Testis (tissue), 3 donors: Measurements from ENCODE around the gene SYK. TPM values are rescaled to one million over a fixed set of nuclear protein-coding genes. Genes with fewer than 3 reads are reported as not detected.

Experiments
- DNase-seq: peaks from one replicate; pipeline ENCODE4 v3.0.0-alpha.2; 2019
- H3K27ac ChIP-seq, 2 donors: fragments of 200-600 bp; sonication (generic); one replicate each; pipeline ENCODE4 v1.5.1; 2019
- H3K27me3 ChIP-seq: fragments of 200-600 bp; sonication (generic); one replicate; pipeline ENCODE4 v1.5.1; 2019
- H3K36me3 ChIP-seq: fragments of 200-600 bp; sonication (generic); one replicate; pipeline ENCODE4 v1.5.1; 2017; ENCODE audit warnings: low read depth; ENCODE audit errors: missing control alignments
- H3K4me1 ChIP-seq: fragments of 200-600 bp; sonication (generic); one replicate; pipeline ENCODE4 v1.5.1; 2019
- H3K4me3 ChIP-seq, 2 donors: fragments of 200-600 bp; sonication (generic); one replicate each; pipeline ENCODE4 v1.5.1; 2017 to 2019
- H3K9me3 ChIP-seq: fragments of 200-600 bp; sonication (generic); one replicate; pipeline ENCODE4 v1.5.1; 2017
- POLR2A ChIP-seq: fragments of 450-650 bp; IDR thresholded peaks from one replicate; pipeline ENCODE4 v1.6.1; 2017; ENCODE audit warnings: antibody characterized with exemption, mild to moderate bottlenecking, moderate library complexity
- WGBS, 2 donors: methylation state at CpG; one replicate each; pipeline ENCODE4 v1.1.5; 2018; 5-methylcytosine and 5-hydroxymethylcytosine counted together
- intact Hi-C: fragments of 100-400 bp; cut with DNase I; formaldehyde crosslinking; loops from one replicate; pipeline ENCODE4 v1.15.1; 2023; ENCODE audit warnings: low total_unique reads
- polyA plus RNA-seq: library from polyadenylated mRNA; stranded (reverse); fragments of 350-450 nt; fragmentation: Illumina TruSeq; extraction: RNeasy Lipid Tissue Mini Kit (QIAGEN cat#74804); gene quantifications from one replicate; pipeline ENCODE4 v1.2.3, GENCODE V29; 2014; ENCODE audit warnings: low read depth, low replicate concordance; ENCODE audit not compliant: insufficient read depth
- total RNA-seq, 2 donors: library from RNA; depleted of rRNA; stranded (reverse); fragments of >200 nt; gene quantifications; one replicate each; pipeline ENCODE4 v1.2.3, GENCODE V29; 2016
- TF ChIP-seq, protein P1 (sequence below), 3 experiments: fragments of 450-650 bp in 2 of 3; fragments of 200-600 bp in 1 of 3; sonication (generic) in 1 of 3; IDR thresholded peaks; one replicate each; pipeline ENCODE4 v1.5.1; 2016 to 2019; ENCODE audit warnings: antibody characterized with exemption in 3 of 3, mild to moderate bottlenecking in 2 of 3, moderate library complexity in 1 of 3

SYK gene
- total and polyA plus RNA-seq, 3 donors from 2014 or later: 22.0 to 51.1 (median 30.8) TPM

- no peaks in the 10 kb centered on the region for H3K27me3 ChIP-seq
- no peaks in the 10 kb centered on the region for H3K36me3 ChIP-seq
- no peaks in the 10 kb centered on the region for H3K4me1 ChIP-seq
- H3K9me3 ChIP-seq: no peaks in the 10 kb centered on the region
- no peak for DNase-seq
- TF ChIP-seq, protein P1, sequence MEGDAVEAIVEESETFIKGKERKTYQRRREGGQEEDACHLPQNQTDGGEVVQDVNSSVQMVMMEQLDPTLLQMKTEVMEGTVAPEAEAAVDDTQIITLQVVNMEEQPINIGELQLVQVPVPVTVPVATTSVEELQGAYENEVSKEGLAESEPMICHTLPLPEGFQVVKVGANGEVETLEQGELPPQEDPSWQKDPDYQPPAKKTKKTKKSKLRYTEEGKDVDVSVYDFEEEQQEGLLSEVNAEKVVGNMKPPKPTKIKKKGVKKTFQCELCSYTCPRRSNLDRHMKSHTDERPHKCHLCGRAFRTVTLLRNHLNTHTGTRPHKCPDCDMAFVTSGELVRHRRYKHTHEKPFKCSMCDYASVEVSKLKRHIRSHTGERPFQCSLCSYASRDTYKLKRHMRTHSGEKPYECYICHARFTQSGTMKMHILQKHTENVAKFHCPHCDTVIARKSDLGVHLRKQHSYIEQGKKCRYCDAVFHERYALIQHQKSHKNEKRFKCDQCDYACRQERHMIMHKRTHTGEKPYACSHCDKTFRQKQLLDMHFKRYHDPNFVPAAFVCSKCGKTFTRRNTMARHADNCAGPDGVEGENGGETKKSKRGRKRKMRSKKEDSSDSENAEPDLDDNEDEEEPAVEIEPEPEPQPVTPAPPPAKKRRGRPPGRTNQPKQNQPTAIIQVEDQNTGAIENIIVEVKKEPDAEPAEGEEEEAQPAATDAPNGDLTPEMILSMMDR (IDR thresholded peaks at IDR 0.05): no peak
- no peak for TF ChIP-seq POLR2A
- H3K27ac ChIP-seq: no peak overlapping the region
- WGBS, 2 donors: 88 to 92% methylated on average over 3 of the region's 3 CpGs
- H3K4me3 ChIP-seq: no peak overlapping the region
- intact Hi-C loops: no loop called here
Observed at GRCh38 chr9:90795084-90795483, 6.5 kb upstream of the SYK start.

DNA sequence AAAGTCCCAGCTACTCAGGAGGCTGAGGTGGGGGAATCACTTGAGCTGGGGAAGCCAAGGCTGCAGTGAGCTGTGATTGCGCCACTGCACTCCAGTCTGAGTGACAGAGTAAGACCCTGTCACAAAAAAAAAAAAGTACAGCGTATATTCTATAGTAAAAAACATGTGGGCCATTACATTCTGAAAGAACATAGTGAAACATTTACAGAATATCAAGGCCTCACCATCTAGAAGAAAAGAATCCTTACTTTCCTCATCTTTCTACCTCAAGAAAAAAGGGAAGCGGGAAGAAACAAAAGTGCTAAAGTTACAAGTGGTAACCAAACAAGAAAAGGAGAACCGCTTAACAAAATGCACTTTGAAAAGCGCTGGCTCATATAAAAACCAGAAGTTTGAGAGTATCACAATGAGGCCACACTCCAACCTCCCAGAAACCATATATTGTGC is 5.7 kb upstream of the SYK start:
- Histone ChIP-seq H3K36me3 (no peaks in the 10 kb centered on the region), H3K9me3 (no peaks in the 10 kb centered on the region), H3K4me3 (no peak overlapping the region), H3K27ac (no peak overlapping the region), H3K27me3 (no peaks in the 10 kb centered on the region), H3K4me1 (no peaks in the 10 kb centered on the region)
- DNase-seq: no peak
- 80 to 95% methylated on average over 5 of the region's 5 CpGs for WGBS, 2 donors
- intact Hi-C loops: no loop called here
- no peak for TF ChIP-seq POLR2A
- TF ChIP-seq, protein P1 (IDR thresholded peaks at IDR 0.05): no peak

DNA sequence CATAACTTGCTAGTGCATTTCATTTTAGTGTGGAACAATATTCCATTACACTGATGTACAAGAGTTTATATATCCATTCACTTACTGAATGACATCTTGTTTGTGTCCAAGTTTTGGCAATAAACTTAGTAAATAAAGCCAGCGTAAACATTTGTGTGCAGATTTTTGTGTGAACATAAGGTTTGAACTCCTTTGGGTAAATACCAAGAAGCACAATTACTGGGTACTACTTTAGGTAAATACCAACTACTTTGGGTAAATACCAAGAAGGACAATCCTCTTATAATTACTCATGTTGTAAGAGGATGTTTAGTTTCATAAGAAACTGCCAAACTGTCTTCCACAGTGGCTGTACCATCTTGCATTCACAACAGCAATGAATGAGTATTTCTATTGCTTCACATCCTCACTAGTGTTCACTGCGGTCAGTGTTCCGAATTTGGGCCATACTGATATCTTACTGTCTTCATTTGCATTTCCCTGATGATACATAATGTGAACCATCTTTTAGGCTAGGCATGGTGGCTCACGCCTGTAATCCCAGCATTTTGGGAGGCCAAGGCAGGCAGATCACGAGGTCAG is 2.3 kb upstream of the SYK start:
- no peak for DNase-seq
- Histone ChIP-seq H3K4me1 (no peaks in the 10 kb centered on the region), H3K9me3 (no peaks in the 10 kb centered on the region), H3K27me3 (no peaks in the 10 kb centered on the region), H3K4me3 (no peak overlapping the region), H3K27ac (no peak overlapping the region), H3K36me3 (no peaks in the 10 kb centered on the region)
- intact Hi-C loops: no loop called here
- TF ChIP-seq, protein P1 (IDR thresholded peaks at IDR 0.05): no peak
- TF ChIP-seq POLR2A: no peak
- WGBS, 2 donors: 47 to 82% methylated on average over 5 of the region's 5 CpGs

DNA sequence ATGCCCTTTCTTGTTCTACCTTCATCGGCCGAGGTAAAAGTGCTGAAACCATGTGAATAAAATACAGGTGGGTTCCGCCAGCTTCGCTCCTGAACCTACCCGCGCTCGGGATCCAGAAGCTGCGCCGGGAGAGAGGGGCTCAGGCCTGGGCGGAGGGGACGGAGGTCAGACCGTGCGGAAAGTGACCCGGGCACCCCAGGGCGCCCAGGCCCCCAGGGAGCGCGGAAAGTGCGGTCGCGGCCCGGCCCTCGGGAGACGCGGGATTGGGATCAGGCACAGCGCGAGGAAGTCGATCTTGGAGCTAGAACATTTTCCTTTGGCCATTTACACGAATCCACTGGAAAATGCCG is 329 bp downstream of the SYK start:
- Histone ChIP-seq H3K9me3 (no peaks in the 10 kb centered on the region), H3K4me1 (peaks cover 9% of the 10 kb centered on the region), H3K36me3 (no peaks in the 10 kb centered on the region), H3K4me3 (peak overlapping the region; percentile 55 to 70), H3K27ac (peak overlapping the region; percentile 86), H3K27me3 (no peaks in the 10 kb centered on the region)
- TF ChIP-seq POLR2A: no peak
- TF ChIP-seq, protein P1 (IDR thresholded peaks at IDR 0.05): no peak
- 6 to 7% methylated on average over 28 to 29 of the region's 29 CpGs for WGBS, 2 donors
- intact Hi-C loops: no loop called here
- DNase-seq: peak; percentile 42

- no peak for DNase-seq
- Histone ChIP-seq H3K4me3 (peak overlapping the region; percentile 55 to 70), H3K36me3 (no peaks in the 10 kb centered on the region), H3K27ac (peak overlapping the region; percentile 86), H3K27me3 (no peaks in the 10 kb centered on the region), H3K4me1 (peaks cover 9% of the 10 kb centered on the region), H3K9me3 (no peaks in the 10 kb centered on the region)
- WGBS, 2 donors: 38 to 39% methylated on average over 3 of the region's 3 CpGs
- no peak for TF ChIP-seq POLR2A
- TF ChIP-seq, protein P1 (IDR thresholded peaks at IDR 0.05): no peak
- intact Hi-C loops: no loop called here
Observed at GRCh38 chr9:90802386-90802985, 867 bp downstream of the SYK start.
